ENCODE data around the gene CMC4.
A peak's percentile ranks its signal among the peaks of the same experiment; 100 is the strongest.

CMC4 gene, protein sequence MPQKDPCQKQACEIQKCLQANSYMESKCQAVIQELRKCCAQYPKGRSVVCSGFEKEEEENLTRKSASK

DNA sequence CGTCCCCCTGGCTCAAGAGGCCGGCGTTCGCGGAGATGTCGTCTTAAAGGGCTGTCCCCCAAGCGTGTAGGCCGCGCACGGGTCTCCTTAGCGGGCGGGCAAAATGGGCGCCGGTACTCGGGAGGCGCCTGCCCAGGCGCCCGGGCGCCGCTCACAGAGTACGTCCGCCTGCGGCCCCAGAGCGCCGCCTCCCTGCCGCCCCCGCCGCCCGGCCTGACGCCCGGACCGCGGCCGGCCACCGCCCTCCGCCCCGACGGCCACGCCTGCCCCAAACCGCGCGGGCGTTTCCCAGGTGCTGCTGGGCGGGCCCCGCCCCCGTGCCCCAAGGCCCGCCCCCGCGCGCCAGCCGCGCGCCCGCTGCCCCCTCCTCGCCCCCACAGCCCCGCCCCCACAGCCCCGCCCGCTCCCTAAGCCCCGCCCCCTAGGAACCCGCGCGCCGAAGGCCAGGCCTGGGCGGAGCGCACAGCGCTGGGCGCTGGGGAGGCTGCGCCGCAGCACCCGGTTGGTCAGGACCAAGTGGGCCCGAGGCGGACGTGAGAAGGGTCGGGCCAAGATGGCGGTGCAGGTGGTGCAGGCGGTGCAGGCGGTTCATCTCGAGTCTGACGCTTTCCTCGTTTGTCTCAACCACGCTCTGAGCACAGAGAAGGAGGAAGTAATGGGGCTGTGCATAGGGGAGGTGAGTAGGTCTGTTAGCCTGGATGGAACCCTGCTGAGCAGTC lies at the start of gene CMC4, which contains the start of the genes BRCC3 and MTCP1:
Gene CMC4, minus strand, starts transcription at position 162 of the 719 bp plus-strand sequence. CDS start 7,113 bp downstream, outside the sequence.
Gene BRCC3, plus strand, starts transcription at position 534 of the 719 bp plus-strand sequence. Its CDS starts 20 bp downstream, at position 554.
Gene MTCP1, minus strand, starts transcription at position 162 of the 719 bp plus-strand sequence. CDS start 5,126 bp downstream, outside the sequence.
- no peaks in the 10 kb centered on the region for H3K27me3 ChIP-seq (ENCODE audit: control insufficient read depth, insufficient read depth, low read length)
- no peaks in the 10 kb centered on the region for H3K36me3 ChIP-seq (ENCODE audit: control insufficient read depth, insufficient read depth, low read length)
- peak within 1 kb of the TSS; percentile 86 for H3K9ac ChIP-seq (ENCODE audit: low read depth, low read length)
- no peaks in the 10 kb centered on the region for H3K9me3 ChIP-seq (ENCODE audit: control insufficient read depth, insufficient read depth, low read length)
- H3K4me1 ChIP-seq (ENCODE audit: control insufficient read depth, insufficient read depth, low read length) = no peaks in the 10 kb centered on the region
- peak within 1 kb of the TSS; percentile 87 for H3K4me3 ChIP-seq (ENCODE audit: low read depth, low read length)

DNA sequence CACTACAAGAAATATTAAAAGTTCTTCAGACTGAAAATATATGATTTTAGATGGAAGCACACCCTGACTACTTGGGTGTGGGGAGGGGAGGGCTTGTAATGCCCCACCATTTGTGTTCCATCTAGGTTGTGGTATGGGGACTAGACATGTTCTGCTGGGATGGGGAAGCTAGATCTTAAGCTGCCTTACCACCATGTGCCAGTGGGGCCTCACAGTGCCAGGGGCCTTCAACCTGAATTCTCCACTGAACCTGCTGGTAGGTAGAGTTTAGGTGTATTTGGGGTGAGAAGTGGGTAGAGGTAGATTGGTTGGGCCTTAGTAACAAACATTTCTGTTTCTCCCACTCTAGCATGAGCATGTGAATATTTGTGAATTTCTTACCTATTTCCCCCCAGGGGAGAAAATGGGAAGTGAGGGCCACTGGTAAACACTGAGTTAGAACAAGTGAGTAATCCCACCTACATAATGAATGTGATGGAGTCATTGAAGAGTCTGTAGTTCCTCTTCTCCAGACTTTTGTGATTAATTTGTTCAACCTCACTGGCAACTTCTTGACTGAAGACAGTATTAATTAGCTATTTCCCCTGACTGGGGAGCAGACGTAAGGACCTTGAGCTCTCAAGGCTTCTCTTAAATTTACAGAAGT lies 44.4 kb upstream of the CMC4 start:
- no peaks in the 10 kb centered on the region for H3K36me3 ChIP-seq (ENCODE audit: control insufficient read depth, insufficient read depth, low read length)
- no peaks in the 10 kb centered on the region for H3K27me3 ChIP-seq (ENCODE audit: control insufficient read depth, insufficient read depth, low read length)
- H3K9ac ChIP-seq (ENCODE audit: low read depth, low read length) = no peak overlapping the region
- no peaks in the 10 kb centered on the region for H3K4me1 ChIP-seq (ENCODE audit: control insufficient read depth, insufficient read depth, low read length)
- no peaks in the 10 kb centered on the region for H3K9me3 ChIP-seq (ENCODE audit: control insufficient read depth, insufficient read depth, low read length)
- no peak overlapping the region for H3K4me3 ChIP-seq (ENCODE audit: low read depth, low read length)

DNA sequence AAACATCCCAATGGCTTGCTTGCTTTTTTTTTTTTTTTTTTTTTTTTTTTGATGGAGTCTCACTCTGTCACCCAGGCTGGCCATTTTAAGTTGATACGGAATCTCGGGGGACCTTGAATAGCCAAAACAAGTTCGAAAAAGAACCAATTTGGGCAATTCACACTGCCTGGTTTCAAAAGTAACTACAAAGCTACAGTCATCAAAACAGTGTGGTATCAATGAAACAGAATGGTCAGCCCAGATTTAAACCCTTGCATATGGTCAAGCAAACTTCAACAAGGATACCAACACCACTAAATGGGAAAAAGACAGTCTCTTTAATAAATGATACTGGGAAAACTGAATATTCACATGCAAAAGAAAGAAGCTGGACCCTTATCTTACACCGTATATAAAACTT lies 42.2 kb upstream of the CMC4 start:
- H3K36me3 ChIP-seq (ENCODE audit: control insufficient read depth, insufficient read depth, low read length) = no peaks in the 10 kb centered on the region
- H3K4me3 ChIP-seq (ENCODE audit: low read depth, low read length) = no peak overlapping the region
- H3K27me3 ChIP-seq (ENCODE audit: control insufficient read depth, insufficient read depth, low read length) = no peaks in the 10 kb centered on the region
- no peaks in the 10 kb centered on the region for H3K9me3 ChIP-seq (ENCODE audit: control insufficient read depth, insufficient read depth, low read length)
- H3K4me1 ChIP-seq (ENCODE audit: control insufficient read depth, insufficient read depth, low read length) = no peaks in the 10 kb centered on the region
- no peak overlapping the region for H3K9ac ChIP-seq (ENCODE audit: low read depth, low read length)

DNA sequence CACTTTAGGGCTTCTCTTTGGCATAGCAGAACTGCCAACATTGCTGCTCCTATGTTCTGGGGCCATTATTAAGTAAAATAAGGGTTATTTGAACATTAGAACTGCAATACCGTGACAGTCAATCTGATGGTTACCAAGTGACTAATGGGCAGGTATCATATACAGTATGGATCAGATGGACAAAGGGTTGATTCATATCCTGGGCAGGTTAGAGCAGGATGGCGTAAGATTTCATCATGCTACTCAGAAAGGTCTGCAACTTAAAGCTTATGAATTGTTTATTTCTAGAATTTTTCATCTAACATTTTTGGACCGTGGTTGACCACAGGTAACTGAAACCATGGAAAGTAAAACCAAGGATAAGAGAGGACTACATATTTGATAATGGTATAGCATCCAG lies 41.2 kb upstream of the CMC4 start:
- H3K9ac ChIP-seq (ENCODE audit: low read depth, low read length) = no peak overlapping the region
- no peaks in the 10 kb centered on the region for H3K27me3 ChIP-seq (ENCODE audit: control insufficient read depth, insufficient read depth, low read length)
- no peaks in the 10 kb centered on the region for H3K36me3 ChIP-seq (ENCODE audit: control insufficient read depth, insufficient read depth, low read length)
- H3K9me3 ChIP-seq (ENCODE audit: control insufficient read depth, insufficient read depth, low read length) = no peaks in the 10 kb centered on the region
- no peaks in the 10 kb centered on the region for H3K4me1 ChIP-seq (ENCODE audit: control insufficient read depth, insufficient read depth, low read length)
- no peak overlapping the region for H3K4me3 ChIP-seq (ENCODE audit: low read depth, low read length)

DNA sequence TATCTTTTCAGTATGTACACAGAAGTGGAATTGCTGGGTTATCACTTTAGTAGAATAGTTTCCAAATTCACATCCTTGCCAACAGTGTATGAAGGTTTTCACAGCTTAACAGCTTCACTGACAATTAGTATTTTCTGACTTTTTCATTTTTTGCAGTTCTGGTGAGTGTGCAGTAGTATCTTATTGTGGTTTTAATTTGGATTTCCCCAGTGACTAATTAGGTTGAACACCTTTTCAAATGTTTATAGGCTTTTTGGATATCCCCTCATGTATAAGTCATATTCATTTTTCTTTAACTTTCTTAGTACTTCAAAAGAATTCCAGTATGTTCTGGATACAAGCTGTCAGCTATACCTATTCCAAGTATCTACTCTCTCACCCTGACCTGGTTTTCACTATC lies 37.5 kb upstream of the CMC4 start:
- H3K4me3 ChIP-seq (ENCODE audit: low read depth, low read length) = no peak overlapping the region
- no peaks in the 10 kb centered on the region for H3K9me3 ChIP-seq (ENCODE audit: control insufficient read depth, insufficient read depth, low read length)
- H3K36me3 ChIP-seq (ENCODE audit: control insufficient read depth, insufficient read depth, low read length) = no peaks in the 10 kb centered on the region
- H3K9ac ChIP-seq (ENCODE audit: low read depth, low read length) = no peak overlapping the region
- H3K4me1 ChIP-seq (ENCODE audit: control insufficient read depth, insufficient read depth, low read length) = no peaks in the 10 kb centered on the region
- H3K27me3 ChIP-seq (ENCODE audit: control insufficient read depth, insufficient read depth, low read length) = no peaks in the 10 kb centered on the region

DNA sequence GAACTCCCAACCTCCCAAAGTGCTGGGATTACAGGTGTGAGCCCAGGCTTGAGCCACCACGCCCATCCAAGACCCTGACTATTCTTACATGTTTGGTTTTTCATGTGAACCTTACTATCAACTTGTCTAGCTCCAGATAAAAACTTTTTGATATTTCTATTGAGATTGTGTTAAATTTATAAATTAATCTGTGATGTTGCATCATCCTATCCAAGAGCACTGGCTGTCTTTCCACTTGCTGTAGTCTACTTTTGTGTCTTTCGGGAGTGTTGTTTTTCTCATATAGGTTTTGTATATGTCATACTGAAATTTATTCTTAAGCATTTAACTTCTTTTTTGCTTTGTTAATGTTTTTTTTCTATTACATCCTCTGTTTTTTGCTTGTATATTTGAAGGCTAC lies 35.0 kb upstream of the CMC4 start:
- Histone ChIP-seq H3K4me3 (ENCODE audit: low read depth, low read length) (no peak overlapping the region), H3K4me1 (ENCODE audit: control insufficient read depth, insufficient read depth, low read length) (no peaks in the 10 kb centered on the region), H3K9ac (ENCODE audit: low read depth, low read length) (no peak overlapping the region), H3K36me3 (ENCODE audit: control insufficient read depth, insufficient read depth, low read length) (no peaks in the 10 kb centered on the region), H3K27me3 (ENCODE audit: control insufficient read depth, insufficient read depth, low read length) (no peaks in the 10 kb centered on the region), H3K9me3 (ENCODE audit: control insufficient read depth, insufficient read depth, low read length) (no peaks in the 10 kb centered on the region)

DNA sequence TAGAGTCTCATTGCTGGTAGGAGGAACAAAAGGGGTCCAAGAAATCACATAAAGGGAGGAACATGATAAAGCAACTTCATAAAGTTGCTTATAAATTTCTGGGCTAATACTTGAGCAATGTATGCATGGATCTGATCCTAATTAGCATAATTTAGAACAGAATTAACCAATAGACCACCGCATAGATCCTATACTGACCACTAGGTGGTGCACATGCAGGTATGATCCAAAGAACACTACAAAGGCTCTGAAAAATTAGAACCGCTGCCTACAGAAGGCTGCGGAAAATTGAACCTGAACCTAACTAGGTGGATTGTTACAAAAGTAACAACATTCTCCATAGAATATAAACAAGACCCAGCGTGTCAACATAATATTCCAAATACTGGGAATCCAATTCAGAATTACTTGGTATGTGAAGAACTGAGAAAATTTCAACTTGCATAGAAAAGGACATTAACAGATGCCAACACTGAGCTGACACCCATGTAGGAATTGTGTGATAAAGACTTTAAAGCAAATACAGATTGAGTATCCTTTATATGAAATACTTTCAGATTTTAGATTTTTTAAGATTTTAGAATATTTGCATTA lies 23.6 kb upstream of the CMC4 start:
- Histone ChIP-seq H3K36me3 (ENCODE audit: control insufficient read depth, insufficient read depth, low read length) (no peaks in the 10 kb centered on the region), H3K4me3 (ENCODE audit: low read depth, low read length) (no peak overlapping the region), H3K4me1 (ENCODE audit: control insufficient read depth, insufficient read depth, low read length) (no peaks in the 10 kb centered on the region), H3K27me3 (ENCODE audit: control insufficient read depth, insufficient read depth, low read length) (no peaks in the 10 kb centered on the region), H3K9ac (ENCODE audit: low read depth, low read length) (no peak overlapping the region), H3K9me3 (ENCODE audit: control insufficient read depth, insufficient read depth, low read length) (no peaks in the 10 kb centered on the region)

DNA sequence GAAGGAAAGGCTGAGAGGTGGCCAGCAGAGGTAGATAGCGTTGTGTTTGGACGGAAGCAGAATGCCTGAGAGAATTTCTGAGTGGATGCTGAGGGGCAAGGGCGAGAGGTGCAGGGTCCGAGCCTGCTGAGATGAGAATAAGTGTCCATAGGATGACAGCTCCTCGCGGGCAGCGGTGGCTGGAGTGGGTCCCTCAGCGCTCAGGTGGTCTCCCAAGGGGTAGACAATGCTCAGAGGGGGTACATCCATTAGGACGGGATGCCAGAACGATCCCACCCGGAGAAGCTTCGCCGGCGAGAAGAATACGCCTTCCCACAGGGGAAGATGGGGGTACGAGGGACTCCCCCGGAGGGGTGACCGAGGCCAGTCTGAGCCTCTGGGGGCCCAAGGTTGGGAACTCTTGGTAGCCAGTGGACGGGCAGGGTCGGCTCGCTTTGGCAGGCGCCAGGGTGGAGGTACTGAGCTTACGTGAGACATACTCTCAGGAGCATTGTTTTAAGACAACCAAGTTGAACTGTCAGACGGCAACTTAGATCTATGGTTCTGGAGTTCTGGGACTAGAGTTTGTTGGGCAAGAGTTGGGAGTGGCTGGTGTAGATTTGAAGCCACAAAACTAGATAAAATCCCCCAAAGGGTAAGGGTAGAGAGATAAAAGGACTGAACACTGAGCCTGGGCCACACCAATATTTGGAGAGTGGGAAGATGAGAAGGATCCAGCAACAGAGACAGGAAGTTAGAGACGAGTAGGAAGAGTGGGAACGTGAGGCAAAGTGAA lies 16.2 kb upstream of the CMC4 start:
- Histone ChIP-seq H3K4me3 (ENCODE audit: low read depth, low read length) (no peak overlapping the region), H3K27me3 (ENCODE audit: control insufficient read depth, insufficient read depth, low read length) (no peaks in the 10 kb centered on the region), H3K4me1 (ENCODE audit: control insufficient read depth, insufficient read depth, low read length) (no peaks in the 10 kb centered on the region), H3K36me3 (ENCODE audit: control insufficient read depth, insufficient read depth, low read length) (no peaks in the 10 kb centered on the region), H3K9me3 (ENCODE audit: control insufficient read depth, insufficient read depth, low read length) (peaks cover 4% of the 10 kb centered on the region), H3K9ac (ENCODE audit: low read depth, low read length) (no peak overlapping the region)

DNA sequence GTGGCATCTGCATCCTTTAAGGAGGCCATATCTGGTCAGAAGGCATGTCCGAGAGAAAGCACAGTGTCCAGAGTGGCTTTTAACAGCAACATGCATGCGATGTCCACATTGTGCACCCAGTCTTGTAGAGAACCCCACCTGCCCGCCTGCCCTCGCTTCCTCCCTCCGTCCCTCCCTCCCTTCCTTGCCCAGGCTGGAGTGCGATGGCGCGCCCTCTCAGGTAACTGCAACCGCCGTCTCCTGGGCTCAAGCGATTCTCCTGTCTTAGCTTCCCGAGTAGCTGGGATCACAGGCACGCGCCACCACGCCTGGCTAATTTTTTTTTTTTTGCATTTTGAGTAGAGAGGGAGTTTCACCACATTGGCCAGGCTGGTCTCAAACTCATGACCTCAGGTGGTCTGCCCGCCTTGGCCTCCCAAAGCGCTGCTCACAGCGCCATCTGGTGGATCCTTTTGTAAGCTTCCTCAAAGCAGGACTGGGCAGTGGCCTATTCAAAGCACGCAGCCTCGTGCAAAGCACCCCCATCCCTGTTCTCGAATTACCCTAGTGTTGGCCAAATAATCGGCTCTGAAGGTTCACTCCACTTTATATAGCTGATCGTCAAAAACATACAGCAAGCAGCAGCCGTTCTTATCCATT lies 15.4 kb upstream of the CMC4 start:
- Histone ChIP-seq H3K4me1 (ENCODE audit: control insufficient read depth, insufficient read depth, low read length) (no peaks in the 10 kb centered on the region), H3K36me3 (ENCODE audit: control insufficient read depth, insufficient read depth, low read length) (no peaks in the 10 kb centered on the region), H3K27me3 (ENCODE audit: control insufficient read depth, insufficient read depth, low read length) (no peaks in the 10 kb centered on the region), H3K9me3 (ENCODE audit: control insufficient read depth, insufficient read depth, low read length) (peaks cover 4% of the 10 kb centered on the region), H3K9ac (ENCODE audit: low read depth, low read length) (no peak overlapping the region), H3K4me3 (ENCODE audit: low read depth, low read length) (no peak overlapping the region)

DNA sequence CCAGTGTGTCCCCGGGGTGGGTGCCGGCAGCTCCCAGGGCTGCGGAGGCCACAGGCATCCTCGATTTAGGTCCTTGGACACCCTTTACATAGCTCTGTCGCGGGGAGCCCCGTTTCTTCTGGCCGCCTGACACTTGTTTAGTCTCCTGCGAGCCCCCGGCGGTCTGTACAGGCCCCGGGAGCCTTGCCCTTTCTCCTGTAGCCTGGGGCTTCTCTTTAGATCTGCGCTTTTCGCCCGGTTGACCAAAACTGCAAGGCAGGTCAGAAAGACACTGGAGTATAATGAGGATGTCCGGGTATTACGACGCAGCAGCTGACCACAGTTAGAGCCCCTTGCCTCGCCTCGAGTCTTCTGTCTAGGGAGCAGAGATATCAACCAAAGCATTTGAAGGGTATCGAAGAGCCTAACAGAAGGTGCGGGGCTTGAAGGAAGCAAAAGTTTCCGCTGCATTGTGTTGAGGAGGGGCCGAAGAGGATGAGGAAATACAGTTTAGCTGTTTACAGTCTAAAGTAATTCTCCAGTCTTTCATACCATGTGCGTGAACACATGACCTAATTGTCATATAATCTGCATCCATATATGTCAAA lies 851 bp upstream of the CMC4 start:
- H3K4me3 ChIP-seq (ENCODE audit: low read depth, low read length) = peak overlapping the region; percentile 87
- H3K4me1 ChIP-seq (ENCODE audit: control insufficient read depth, insufficient read depth, low read length) = no peaks in the 10 kb centered on the region
- H3K9me3 ChIP-seq (ENCODE audit: control insufficient read depth, insufficient read depth, low read length) = no peaks in the 10 kb centered on the region
- H3K27me3 ChIP-seq (ENCODE audit: control insufficient read depth, insufficient read depth, low read length) = no peaks in the 10 kb centered on the region
- H3K9ac ChIP-seq (ENCODE audit: low read depth, low read length) = peak overlapping the region; percentile 86
- H3K36me3 ChIP-seq (ENCODE audit: control insufficient read depth, insufficient read depth, low read length) = no peaks in the 10 kb centered on the region

DNA sequence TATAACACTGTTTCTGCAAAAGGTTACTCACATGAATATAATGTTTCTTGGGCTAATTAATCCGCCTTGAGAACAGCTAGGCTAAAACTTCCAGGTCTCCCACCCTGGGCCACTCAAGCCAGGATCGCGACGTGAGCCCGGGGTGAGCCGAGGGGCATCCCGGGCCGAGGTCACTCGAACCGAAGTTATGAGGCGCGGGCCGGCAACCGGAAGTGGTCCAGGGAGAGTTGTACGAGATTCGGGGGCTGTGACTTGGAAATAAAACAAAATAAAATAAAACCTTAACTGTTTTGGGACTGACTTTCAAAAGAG lies 317 bp downstream of the CMC4 start:
- Histone ChIP-seq H3K9ac (ENCODE audit: low read depth, low read length) (peak overlapping the region; percentile 62), H3K36me3 (ENCODE audit: control insufficient read depth, insufficient read depth, low read length) (no peaks in the 10 kb centered on the region), H3K4me1 (ENCODE audit: control insufficient read depth, insufficient read depth, low read length) (no peaks in the 10 kb centered on the region), H3K9me3 (ENCODE audit: control insufficient read depth, insufficient read depth, low read length) (no peaks in the 10 kb centered on the region), H3K4me3 (ENCODE audit: low read depth, low read length) (peak overlapping the region; percentile 61), H3K27me3 (ENCODE audit: control insufficient read depth, insufficient read depth, low read length) (no peaks in the 10 kb centered on the region)

Data from iPS-15b (cell line).